ENCODE results near the gene ACOD1. TPM values are rescaled to one million over a fixed set of nuclear protein-coding genes. Genes with fewer than 3 reads are reported as not detected.

ACOD1 gene
- total and polyA plus RNA-seq, 2 of the 13 experiments (the other 11 are each of a cell fraction or from before 2014, with no cell fraction given) = not detected

DNA sequence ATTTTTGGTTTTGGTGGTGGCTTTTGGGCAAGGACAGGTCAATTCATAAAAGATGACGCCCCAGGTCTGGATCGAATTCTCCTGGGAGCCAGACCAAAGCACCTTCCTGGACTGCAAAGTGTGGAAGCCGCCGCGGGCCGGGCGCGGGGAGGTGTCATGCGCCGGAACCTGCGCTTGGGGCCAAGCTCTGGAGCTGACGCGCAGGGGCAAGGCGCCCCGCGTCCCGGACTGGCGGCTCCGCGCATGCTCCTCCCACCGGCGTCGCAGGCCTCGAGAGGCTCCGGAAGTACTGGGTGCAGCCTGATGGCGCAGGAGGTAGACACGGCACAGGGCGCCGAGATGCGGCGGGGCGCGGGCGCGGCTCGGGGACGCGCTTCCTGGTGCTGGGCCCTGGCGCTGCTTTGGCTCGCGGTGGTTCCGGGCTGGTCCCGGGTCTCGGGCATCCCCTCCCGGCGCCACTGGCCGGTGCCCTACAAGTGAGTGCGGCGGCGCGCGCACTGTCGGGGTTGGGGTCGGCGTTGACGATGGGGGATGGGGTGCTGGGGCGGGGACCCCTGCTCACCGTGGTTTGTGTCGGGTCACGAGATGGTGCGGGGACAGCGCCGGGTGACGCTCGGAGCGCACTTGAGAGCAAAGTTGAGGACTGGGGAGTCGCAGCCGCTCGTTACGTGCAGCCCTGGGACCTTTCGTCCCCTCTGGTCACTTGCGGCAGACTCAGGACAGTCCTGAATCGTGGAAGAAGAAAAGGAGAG lies 43.7 kb downstream of the ACOD1 start, which contains the start of gene CLN5 (continued):
- TF ChIP-seq TBX3 (IDR thresholded peaks at IDR 0.05; ENCODE audit: borderline replicate concordance) (no peak), NR0B2 (CRISPR knock-in tag; IDR thresholded peaks at IDR 0.05) (no peak), ZNF563 (CRISPR knock-in tag; IDR thresholded peaks at IDR 0.05) (peak; percentile 60; the same call in 1 of the 2 replicates), RBFOX2 (IDR thresholded peaks at IDR 0.05; ENCODE audit: low read depth, low read length) (peak; percentile 93), PHF8 (CRISPR knock-in tag; IDR thresholded peaks at IDR 0.05) (peak; percentile 85), RARG (CRISPR knock-in tag; IDR thresholded peaks at IDR 0.05; ENCODE audit: low read depth) (no peak), GLI4 (CRISPR knock-in tag; IDR thresholded peaks at IDR 0.05; ENCODE audit: borderline replicate concordance) (peak; percentile 86; the same call in 1 of the 2 replicates), ZBTB42 (CRISPR knock-in tag; IDR thresholded peaks at IDR 0.05) (peak; percentile 87; the same call in 1 of the 2 replicates), NONO (IDR thresholded peaks at IDR 0.05) (no peak), NONO (CRISPR knock-in tag; conservative IDR thresholded peaks at IDR 0.05) (peak; percentile 85), KLF13 (CRISPR knock-in tag; IDR thresholded peaks at IDR 0.05) (no peak; the same call in 1 of the 2 replicates), ZNF549 (CRISPR knock-in tag; IDR thresholded peaks at IDR 0.05) (peak; percentile 61; the same call in 1 of the 2 replicates), HIVEP1 (CRISPR knock-in tag; IDR thresholded peaks at IDR 0.05) (peak; percentile 38; the same call in 1 of the 2 replicates), ZMAT3 (CRISPR knock-in tag; conservative IDR thresholded peaks at IDR 0.05) (peak; percentile 75; the same call in 1 of the 2 replicates), GABPB1 (CRISPR knock-in tag; IDR thresholded peaks at IDR 0.05) (peak; percentile 97), YEATS2 (CRISPR knock-in tag; IDR thresholded peaks at IDR 0.05; ENCODE audit: borderline replicate concordance) (peak; percentile 86; the same call in 1 of the 2 replicates), TOE1 (CRISPR knock-in tag; IDR thresholded peaks at IDR 0.05) (no peak), ZFP82 (CRISPR knock-in tag; IDR thresholded peaks at IDR 0.05; ENCODE audit: borderline replicate concordance) (peak; percentile 84; the same call in 1 of the 2 replicates), ZNF235 (CRISPR knock-in tag; IDR thresholded peaks at IDR 0.05; ENCODE audit: borderline replicate concordance) (no peak), MAZ (IDR thresholded peaks at IDR 0.05; ENCODE audit: borderline replicate concordance, low read depth, low read length) (no peak; the same call in 1 of the 2 replicates), MAZ (CRISPR knock-in tag; IDR thresholded peaks at IDR 0.05; ENCODE audit: low read depth) (peak; percentile 80), ZNF879 (CRISPR knock-in tag; IDR thresholded peaks at IDR 0.05) (no peak; the same call in 1 of the 2 replicates), ZFP36L1 (CRISPR knock-in tag; IDR thresholded peaks at IDR 0.05) (peak; percentile 93; the same call in 1 of the 2 replicates), SAFB2 (CRISPR knock-in tag; IDR thresholded peaks at IDR 0.05; ENCODE audit: borderline replicate concordance, low read depth) (0 out of 2 replicates have a peak, but pooled peaks have one; percentile 56), MTF1 (CRISPR knock-in tag; IDR thresholded peaks at IDR 0.05) (peak; percentile 55), LBX2 (CRISPR knock-in tag; IDR thresholded peaks at IDR 0.05; ENCODE audit: borderline replicate concordance) (no peak), KAT2B (IDR thresholded peaks at IDR 0.05; ENCODE audit: borderline replicate concordance, low read depth, low read length) (no peak)
- TF ChIP-seq, protein P1, sequence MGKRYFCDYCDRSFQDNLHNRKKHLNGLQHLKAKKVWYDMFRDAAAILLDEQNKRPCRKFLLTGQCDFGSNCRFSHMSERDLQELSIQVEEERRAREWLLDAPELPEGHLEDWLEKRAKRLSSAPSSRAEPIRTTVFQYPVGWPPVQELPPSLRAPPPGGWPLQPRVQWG (CRISPR knock-in tag; IDR thresholded peaks at IDR 0.05; ENCODE audit: borderline replicate concordance, low read depth) = no peak
- TF ChIP-seq, protein P2, sequence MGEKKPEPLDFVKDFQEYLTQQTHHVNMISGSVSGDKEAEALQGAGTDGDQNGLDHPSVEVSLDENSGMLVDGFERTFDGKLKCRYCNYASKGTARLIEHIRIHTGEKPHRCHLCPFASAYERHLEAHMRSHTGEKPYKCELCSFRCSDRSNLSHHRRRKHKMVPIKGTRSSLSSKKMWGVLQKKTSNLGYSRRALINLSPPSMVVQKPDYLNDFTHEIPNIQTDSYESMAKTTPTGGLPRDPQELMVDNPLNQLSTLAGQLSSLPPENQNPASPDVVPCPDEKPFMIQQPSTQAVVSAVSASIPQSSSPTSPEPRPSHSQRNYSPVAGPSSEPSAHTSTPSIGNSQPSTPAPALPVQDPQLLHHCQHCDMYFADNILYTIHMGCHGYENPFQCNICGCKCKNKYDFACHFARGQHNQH (CRISPR knock-in tag; IDR thresholded peaks at IDR 0.05) = peak; percentile 89
